HG02763 (cell line): ENCODE measurements around the gene PSMD5.
"Not testable (repeated sequence)": the region's sequence is repeated elsewhere in the genome, so short reads cannot be mapped to it uniquely, and the experiment has no call there.

Source experiments
- ATAC-seq: cut with Tn5 transposase; IDR thresholded peaks from one replicate; pipeline ENCODE4 v1.9.1; 2021; ENCODE audit warnings: mild to moderate bottlenecking, moderate library complexity; ENCODE audit not compliant: unreplicated experiment

The PSMD5 gene

GRCh38 chr9:120808931-120809330 is 33.8 kb downstream of the PSMD5 start:
- ATAC-seq = no peak

GRCh38 chr9:120807607-120808379 is 34.9 kb downstream of the PSMD5 start:
- ATAC-seq = no peak

- not testable (repeated sequence) for ATAC-seq
These were observed 37.8 kb downstream of the PSMD5 start for GRCh38 chr9:120804784-120805363.

GRCh38 chr9:120801441-120801840 is 41.3 kb downstream of the PSMD5 start:
- no peak for ATAC-seq

DNA sequence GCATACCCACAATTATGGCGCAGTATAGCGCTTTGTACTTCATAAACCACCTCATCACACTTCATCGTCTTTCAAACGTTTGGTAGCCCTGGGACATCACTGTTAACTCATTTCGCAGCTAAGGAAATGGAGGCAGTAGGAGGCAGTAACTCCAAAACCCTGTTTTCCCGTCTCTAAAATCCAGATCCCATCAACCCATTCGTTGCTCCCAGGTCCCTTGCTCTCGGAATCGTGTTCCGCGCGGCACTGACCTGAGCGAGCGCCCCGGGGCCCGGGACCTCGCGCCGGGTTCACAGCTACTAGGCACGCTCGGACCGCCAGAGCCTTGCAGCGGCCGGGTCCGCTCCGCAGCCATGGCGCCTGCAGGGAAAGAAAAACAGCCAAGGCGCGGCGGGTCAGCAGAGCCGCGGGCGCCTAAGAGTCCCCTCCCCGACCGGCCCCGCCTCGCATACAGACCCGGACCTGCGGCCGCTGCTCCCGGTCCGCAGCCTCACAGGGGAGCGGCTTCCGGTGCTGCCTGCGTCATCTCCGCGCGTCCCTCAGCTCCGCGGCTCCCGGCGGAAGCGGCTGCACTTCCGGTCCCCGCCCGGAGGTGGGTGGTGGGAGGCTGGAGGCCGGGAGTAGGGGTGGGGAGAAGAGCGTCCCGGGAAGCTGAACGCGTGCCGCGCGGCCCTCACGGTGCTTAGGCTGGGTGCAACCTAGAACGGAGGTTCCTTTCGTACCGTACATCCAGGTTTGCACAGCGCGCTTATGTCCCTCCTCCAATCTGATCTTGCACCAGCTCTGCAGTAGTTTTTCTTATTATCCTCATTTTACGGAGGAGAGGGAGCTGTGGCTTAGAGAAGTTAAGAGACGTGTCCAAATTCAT is 49.6 kb downstream of the PSMD5 start, which contains the start of gene FBXW2:
TSS of gene FBXW2 (minus strand) at position 519 of the 868 bp plus-strand sequence. CDS start 5,158 bp downstream, outside the sequence.
- peak; percentile 93 for ATAC-seq

GRCh38 chr9:120791161-120791560 is 51.6 kb downstream of the PSMD5 start:
- no peak for ATAC-seq

- ATAC-seq = no peak
These were observed 54.8 kb downstream of the PSMD5 start for GRCh38 chr9:120787933-120788332.

DNA sequence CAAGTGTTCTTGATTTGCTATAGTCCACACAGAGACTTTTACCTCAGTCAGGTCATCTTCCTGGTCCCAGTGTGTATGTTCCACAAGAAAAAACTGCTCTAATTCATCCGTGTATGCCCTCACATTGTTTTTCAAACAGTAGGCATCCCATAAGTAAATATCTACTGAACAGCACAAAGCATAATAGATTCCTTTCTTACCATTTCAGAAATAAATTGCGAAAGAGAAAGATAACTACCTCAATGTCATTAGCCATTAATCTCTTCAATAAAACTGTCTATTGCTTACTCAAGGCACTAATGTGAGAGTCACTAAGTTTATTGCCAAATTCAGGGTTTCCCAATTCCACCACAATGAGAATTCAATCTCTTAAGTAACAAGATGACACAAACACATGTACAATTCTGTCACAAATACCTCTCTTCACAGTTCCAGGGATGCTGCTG is 59.1 kb downstream of the PSMD5 start:
- ATAC-seq = no peak

DNA sequence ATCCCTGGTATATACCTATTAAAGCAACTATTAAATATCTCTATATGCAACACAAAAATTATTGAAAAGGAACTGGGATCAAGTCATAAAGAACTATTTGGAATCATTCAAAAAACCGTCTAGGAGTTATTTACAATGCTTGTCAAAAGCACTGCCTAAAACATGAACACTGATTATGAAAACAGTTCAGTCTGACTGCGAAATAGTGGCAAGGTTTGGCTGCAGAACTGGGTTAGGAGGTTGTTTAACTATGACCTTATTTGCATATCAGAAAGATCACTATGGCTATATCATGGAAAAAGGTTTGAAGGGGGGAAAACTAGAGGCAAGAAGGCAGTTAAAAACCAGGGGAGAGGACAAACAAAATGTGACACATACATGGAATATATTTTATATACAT is 61.5 kb downstream of the PSMD5 start:
- no peak for ATAC-seq

- ATAC-seq = no peak
These were observed 62.4 kb downstream of the PSMD5 start for GRCh38 chr9:120780367-120780766.

GRCh38 chr9:120779227-120779626 is 63.5 kb downstream of the PSMD5 start:
- no peak for ATAC-seq

- no peak for ATAC-seq
These were observed 64.0 kb downstream of the PSMD5 start for GRCh38 chr9:120778758-120779157.

DNA sequence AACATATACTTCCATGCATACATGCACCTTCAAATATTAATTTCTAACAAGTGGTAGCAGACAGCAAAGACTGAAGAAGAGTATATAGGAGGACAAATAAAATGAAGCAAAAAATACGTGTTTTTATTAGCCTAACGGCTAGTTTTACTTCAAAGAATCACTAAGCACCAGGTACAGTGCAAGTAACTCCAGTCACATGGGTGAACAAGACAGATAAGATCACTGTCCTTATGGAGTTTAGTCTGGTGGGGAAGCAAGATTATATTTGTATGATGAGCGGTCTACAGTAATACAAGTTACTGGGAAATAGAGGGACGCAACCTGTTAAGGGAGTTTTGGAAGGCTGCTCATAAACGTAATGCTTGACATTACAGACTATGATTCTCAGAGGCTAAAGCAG is 65.5 kb downstream of the PSMD5 start:
- ATAC-seq = no peak

- ATAC-seq = no peak
These were observed 65.9 kb downstream of the PSMD5 start for GRCh38 chr9:120776788-120777187.

DNA sequence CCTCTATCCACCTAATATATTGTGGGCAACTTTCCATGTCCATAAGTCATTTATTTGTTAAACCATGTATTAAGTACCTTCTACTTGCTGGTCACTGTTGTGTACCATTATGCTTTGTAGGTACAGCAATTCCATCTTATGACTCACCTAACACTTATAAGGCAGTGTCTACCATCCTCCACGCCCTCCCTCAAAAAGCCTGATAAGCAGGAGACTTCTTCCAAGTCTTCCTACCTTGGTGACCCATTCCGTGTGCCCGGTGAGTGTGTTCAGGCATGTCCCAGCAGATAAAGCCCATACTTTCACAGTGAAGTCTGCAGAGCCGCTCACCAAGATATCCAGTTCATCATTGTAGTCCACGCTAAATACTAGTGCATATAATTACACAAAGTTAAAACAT is 66.9 kb downstream of the PSMD5 start:
- ATAC-seq = no peak

GRCh38 chr9:120774719-120775118 is 68.0 kb downstream of the PSMD5 start:
- no peak for ATAC-seq

GRCh38 chr9:120773256-120773655 is 69.5 kb downstream of the PSMD5 start:
- ATAC-seq = no peak

- no peak for ATAC-seq
These were observed 71.8 kb downstream of the PSMD5 start for GRCh38 chr9:120770931-120771330.

- no peak for ATAC-seq
These were observed 73.8 kb downstream of the PSMD5 start for GRCh38 chr9:120768886-120769285.

DNA sequence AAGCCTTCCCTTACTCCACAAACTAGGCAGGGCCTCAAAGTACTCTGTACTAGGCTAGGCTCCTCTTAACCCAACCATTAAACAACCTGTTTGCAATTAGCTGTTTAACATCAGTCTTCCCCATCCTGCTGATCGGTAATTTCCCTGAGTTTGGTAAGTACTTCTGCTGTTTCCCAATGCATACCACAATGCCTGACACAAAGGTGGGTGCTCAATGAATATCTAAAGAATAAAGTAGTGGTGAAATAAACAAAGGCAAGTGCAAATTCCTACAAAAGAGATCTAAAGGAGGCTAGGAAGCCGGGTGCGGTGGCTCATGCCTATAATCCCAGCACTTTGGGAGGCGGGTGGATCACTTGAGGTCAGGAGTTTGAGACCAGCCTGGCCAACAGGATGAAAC is 74.5 kb downstream of the PSMD5 start:
- no peak for ATAC-seq

GRCh38 chr9:120767451-120767850 is 75.3 kb downstream of the PSMD5 start:
- no peak for ATAC-seq
